ENCODE data around the gene PHF2.

PHF2 gene

GRCh38 chr9:93600504-93600903 is 24.1 kb downstream of the PHF2 start:
- no peak for DNase-seq (ENCODE audit: low read depth)
- no peak overlapping the region for H3K4me3 ChIP-seq (ENCODE audit: low read length)
- no peak for TF ChIP-seq CTCF (conservative IDR thresholded peaks at IDR 0.05; ENCODE audit: low read length)

DNA sequence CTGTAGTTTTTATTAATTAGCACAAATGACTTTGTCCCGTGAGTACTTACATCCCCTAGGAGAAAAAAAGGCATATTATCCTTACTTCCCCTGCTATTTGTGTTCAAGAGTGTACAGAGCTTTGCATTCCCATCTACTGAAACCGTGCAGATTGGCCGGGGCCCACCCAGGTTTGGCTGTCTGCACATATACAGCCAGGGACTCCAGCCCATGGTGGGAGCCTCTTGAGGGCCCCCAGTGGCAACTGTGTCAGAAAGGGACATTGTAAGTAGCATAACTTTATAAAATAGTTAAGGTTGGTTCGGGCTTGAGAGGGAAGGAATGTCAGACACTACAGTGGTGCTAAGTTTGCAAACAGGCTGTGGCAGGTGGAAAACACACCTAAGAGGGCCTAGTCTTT is 24.7 kb downstream of the PHF2 start:
- no peak for TF ChIP-seq CTCF (conservative IDR thresholded peaks at IDR 0.05; ENCODE audit: low read length)
- H3K4me3 ChIP-seq (ENCODE audit: low read length), result no peak overlapping the region
- DNase-seq (ENCODE audit: low read depth), result no peak

- no peak for DNase-seq (ENCODE audit: low read depth)
- no peak for TF ChIP-seq CTCF (conservative IDR thresholded peaks at IDR 0.05; ENCODE audit: low read length)
- H3K4me3 ChIP-seq (ENCODE audit: low read length), result no peak overlapping the region
Observed at GRCh38 chr9:93601666-93602065, 25.3 kb downstream of the PHF2 start.

DNA sequence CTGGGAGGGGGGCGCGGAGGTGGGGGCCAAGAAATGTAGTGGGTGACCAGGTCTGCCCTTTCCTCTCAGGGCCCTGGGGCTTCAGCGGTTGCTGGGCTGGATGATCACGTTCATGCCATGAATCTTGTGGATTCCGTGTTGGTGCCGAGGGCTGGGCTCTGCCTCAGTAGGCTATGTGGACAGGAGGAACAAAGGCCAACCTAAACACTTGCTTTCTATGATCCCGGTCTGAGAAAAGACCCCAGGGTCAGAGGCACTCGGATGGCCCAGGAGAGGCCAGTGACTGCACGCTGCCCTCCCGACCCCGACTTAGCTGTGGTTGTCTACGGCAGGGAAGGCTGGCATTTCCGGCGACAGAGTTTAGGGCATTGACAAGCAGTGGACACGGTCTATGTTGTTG is 26.6 kb downstream of the PHF2 start:
- no peak for DNase-seq (ENCODE audit: low read depth)
- no peak for TF ChIP-seq CTCF (conservative IDR thresholded peaks at IDR 0.05; ENCODE audit: low read length)

DNA sequence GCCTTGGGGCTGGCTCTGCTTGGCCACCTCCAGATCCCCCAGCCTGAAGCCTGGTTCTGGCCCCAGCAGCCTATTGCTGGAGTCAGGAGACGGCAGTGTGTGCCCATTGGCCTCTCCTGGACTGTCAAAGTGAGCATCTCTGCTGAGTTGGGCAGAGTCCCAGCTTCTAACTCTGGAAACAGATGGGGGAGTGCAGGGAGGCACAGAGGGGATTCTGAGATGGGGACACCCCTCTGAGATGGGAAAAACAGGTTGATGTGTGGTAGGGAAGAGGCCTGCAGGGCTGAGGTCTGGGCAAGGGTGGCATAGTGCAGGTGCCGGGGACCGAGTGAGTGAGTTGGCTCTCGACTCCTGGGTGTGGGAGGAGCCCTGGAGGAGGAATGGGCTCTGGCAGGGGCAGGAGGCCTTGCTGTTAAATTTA is 27.5 kb downstream of the PHF2 start:
- TF ChIP-seq CTCF (conservative IDR thresholded peaks at IDR 0.05; ENCODE audit: low read length), result no peak
- no peak overlapping the region for H3K4me3 ChIP-seq (ENCODE audit: low read length)
- DNase-seq (ENCODE audit: low read depth), result no peak

More for the DNA sequence above, 26.6 kb downstream of the PHF2 start:
- H3K4me3 ChIP-seq (ENCODE audit: low read length), result no peak overlapping the region

DNA sequence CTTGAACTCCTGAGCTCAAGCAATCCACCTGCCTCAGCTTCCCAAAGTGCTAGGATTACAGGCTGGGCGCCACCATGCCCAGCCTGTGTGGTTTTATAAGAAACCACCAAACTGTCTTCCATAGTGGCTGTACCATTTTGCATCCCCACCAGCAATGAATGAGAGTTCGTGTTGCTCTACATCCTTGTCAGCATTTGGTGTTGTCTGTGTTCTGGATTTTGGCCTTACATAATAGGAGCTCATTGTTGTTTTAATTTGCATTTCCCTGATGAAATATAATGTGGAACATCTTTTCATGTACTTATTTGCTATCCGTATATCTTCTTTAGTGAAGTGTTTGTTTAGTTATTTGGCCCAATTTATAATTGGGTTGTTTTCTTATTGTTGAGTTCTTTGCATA is 29.8 kb downstream of the PHF2 start:
- peak; percentile 60 for DNase-seq (ENCODE audit: low read depth)
- no peak overlapping the region for H3K4me3 ChIP-seq (ENCODE audit: low read length)
- TF ChIP-seq CTCF (conservative IDR thresholded peaks at IDR 0.05; ENCODE audit: low read length), result no peak

- TF ChIP-seq CTCF (conservative IDR thresholded peaks at IDR 0.05; ENCODE audit: low read length), result no peak
- no peak for DNase-seq (ENCODE audit: low read depth)
- H3K4me3 ChIP-seq (ENCODE audit: low read length), result no peak overlapping the region
Observed at GRCh38 chr9:93610206-93610605, 33.8 kb downstream of the PHF2 start.
